ENCODE measurements around the gene RER1.

The RER1 gene

GRCh38 chr1:2406451-2407041, 14.9 kb downstream of the RER1 start:
- intact Hi-C loops (cut with DNase I; ENCODE audit: low total_unique reads): no loop called here
- peaks cover 39 to 87% (median 78%) of the 10 kb centered on the region in 3 donors for H3K36me3 ChIP-seq
- no peak for TF ChIP-seq CTCF (IDR thresholded peaks at IDR 0.05)
- DNase-seq: no peak
- no peaks in the 10 kb centered on the region for H3K9me3 ChIP-seq
- peaks cover 0 to 3% (median 2%) of the 10 kb centered on the region in 4 donors for H3K4me1 ChIP-seq
- H3K4me3 ChIP-seq: no peak overlapping the region
- H3K27ac ChIP-seq: no peak overlapping the region
- H3K27me3 ChIP-seq: no peaks in the 10 kb centered on the region

GRCh38 chr1:2407166-2407990, 15.7 kb downstream of the RER1 start:
- H3K27ac ChIP-seq: no peak overlapping the region
- TF ChIP-seq CTCF (IDR thresholded peaks at IDR 0.05): no peak
- no peaks in the 10 kb centered on the region for H3K9me3 ChIP-seq
- peaks cover 31 to 78% (median 70%) of the 10 kb centered on the region in 3 donors for H3K36me3 ChIP-seq
- peaks cover 0 to 10% (median 8%) of the 10 kb centered on the region in 4 donors for H3K4me1 ChIP-seq
- DNase-seq: no peak
- no peak overlapping the region for H3K4me3 ChIP-seq
- intact Hi-C loops (cut with DNase I; ENCODE audit: low total_unique reads): no loop called here
- H3K27me3 ChIP-seq: no peaks in the 10 kb centered on the region

- intact Hi-C loops (cut with DNase I; ENCODE audit: low total_unique reads): no loop called here
- Histone ChIP-seq H3K36me3 (peaks cover 27 to 73% (median 64%) of the 10 kb centered on the region in 3 donors), H3K4me3 (no peak overlapping the region), H3K9me3 (no peaks in the 10 kb centered on the region), H3K27ac (no peak overlapping the region), H3K4me1 (peaks cover 0 to 10% (median 9%) of the 10 kb centered on the region in 4 donors), H3K27me3 (no peaks in the 10 kb centered on the region)
- no peak for DNase-seq
- no peak for TF ChIP-seq CTCF (IDR thresholded peaks at IDR 0.05)
Observed at GRCh38 chr1:2407991-2408275, 16.3 kb downstream of the RER1 start.

- Histone ChIP-seq H3K9me3 (no peaks in the 10 kb centered on the region), H3K4me1 (peaks cover 0 to 15% (median 14%) of the 10 kb centered on the region in 4 donors), H3K27me3 (no peaks in the 10 kb centered on the region), H3K36me3 (peaks cover 23 to 68% (median 59%) of the 10 kb centered on the region in 3 donors), H3K27ac (no peak overlapping the region), H3K4me3 (no peak overlapping the region)
- intact Hi-C loops (cut with DNase I; ENCODE audit: low total_unique reads): no loop called here
- DNase-seq: no peak
- TF ChIP-seq CTCF (IDR thresholded peaks at IDR 0.05): no peak
Observed at GRCh38 chr1:2408456-2408855, 16.8 kb downstream of the RER1 start.

- intact Hi-C loops (cut with DNase I; ENCODE audit: low total_unique reads): no loop called here
- H3K4me3 ChIP-seq: no peak overlapping the region
- H3K27ac ChIP-seq: no peak overlapping the region
- TF ChIP-seq CTCF (IDR thresholded peaks at IDR 0.05): no peak
- H3K4me1 ChIP-seq: peaks cover 0 to 19% (median 18%) of the 10 kb centered on the region in 4 donors
- DNase-seq: no peak
- H3K36me3 ChIP-seq: peaks cover 18 to 63% (median 55%) of the 10 kb centered on the region in 3 donors
- H3K9me3 ChIP-seq: no peaks in the 10 kb centered on the region
- H3K27me3 ChIP-seq: no peaks in the 10 kb centered on the region
Observed at GRCh38 chr1:2408859-2409276, 17.2 kb downstream of the RER1 start.
